Measurements from ENCODE around the gene ZNF652. TPM values are rescaled to one million over a fixed set of nuclear protein-coding genes. Genes with fewer than 3 reads are reported as not detected.
A peak's percentile ranks its signal among the peaks of the same experiment; 100 is the strongest.

The ZNF652 gene
- polyA plus RNA-seq, 1 of the 3 experiments (the other 2 are of a cell fraction): 5.1 TPM

DNA sequence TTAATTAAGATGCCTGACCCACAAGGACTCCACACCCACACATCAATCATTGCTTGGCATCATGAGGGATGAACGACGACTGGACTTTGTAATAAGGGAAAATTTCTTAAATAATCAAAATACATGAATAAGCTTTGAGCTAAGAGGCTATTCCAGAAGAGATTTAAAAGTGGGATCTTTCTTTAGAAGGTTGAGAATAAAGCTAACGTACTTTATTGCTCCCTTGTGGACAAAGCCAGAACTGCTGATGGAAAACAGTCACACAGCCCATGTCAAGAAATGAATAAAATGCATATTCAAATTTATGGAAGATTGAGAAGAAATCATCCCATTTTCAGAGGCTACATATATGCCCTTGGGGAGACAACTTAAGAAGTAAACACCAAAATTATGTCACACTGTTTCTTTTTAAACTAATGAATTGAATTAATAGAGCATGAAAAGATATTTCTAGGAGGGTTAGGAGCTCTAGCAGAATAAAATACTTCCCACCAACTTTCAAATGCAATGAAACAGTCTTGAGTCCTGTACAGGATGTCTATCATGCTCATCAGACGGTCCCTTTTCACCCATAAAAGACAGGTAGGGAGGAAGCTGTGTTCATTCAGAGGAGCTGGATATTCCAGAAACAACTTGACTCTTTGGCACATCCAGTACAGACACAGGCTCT lies 71.2 kb downstream of the ZNF652 start:
- 64% methylated on average over 4 of the region's 4 CpGs for WGBS (ENCODE audit: low lambda C conversion rate)
- H3K9ac ChIP-seq: no peak overlapping the region
- H3K36me3 ChIP-seq (replicated peaks in 1 of 2; ENCODE audit: control insufficient read depth in 1 of 2, insufficient read depth in 2 of 2, low read length in 1 of 2): peaks cover 18 to 41% of the 10 kb centered on the region in 2 experiments
- no peak overlapping the region for H2AFZ ChIP-seq (ENCODE audit: low read depth)
- H3K9me3 ChIP-seq: no peaks in the 10 kb centered on the region
- no peaks in the 10 kb centered on the region for H3K9me2 ChIP-seq
- ChIA-PET POLR2A (no interaction called here), CTCF (interaction anchor here (0.6 to 3.6 kb wide), 46 partner anchors 10 to 654 kb away, joined by 3 to 20 read pairs (median 3); partner anchors contain the start of genes PHB1 and PHOSPHO1)
- H3K27ac ChIP-seq (ENCODE audit: low read depth in 2 of 2, low read length in 1 of 2): no peak overlapping the region
- H3K79me2 ChIP-seq (ENCODE audit: insufficient read depth): no peaks in the 10 kb centered on the region
- TF ChIP-seq GABPA (IDR thresholded peaks at IDR 0.05; ENCODE audit: low read depth): no peak
- TF ChIP-seq TCF12 (IDR thresholded peaks at IDR 0.05): no peak
- no peak for TF ChIP-seq EP300 (IDR thresholded peaks at IDR 0.05; ENCODE audit: borderline replicate concordance in 1 of 2, low read depth in 1 of 2, low read length in 1 of 2)
- TF ChIP-seq, protein P1, sequence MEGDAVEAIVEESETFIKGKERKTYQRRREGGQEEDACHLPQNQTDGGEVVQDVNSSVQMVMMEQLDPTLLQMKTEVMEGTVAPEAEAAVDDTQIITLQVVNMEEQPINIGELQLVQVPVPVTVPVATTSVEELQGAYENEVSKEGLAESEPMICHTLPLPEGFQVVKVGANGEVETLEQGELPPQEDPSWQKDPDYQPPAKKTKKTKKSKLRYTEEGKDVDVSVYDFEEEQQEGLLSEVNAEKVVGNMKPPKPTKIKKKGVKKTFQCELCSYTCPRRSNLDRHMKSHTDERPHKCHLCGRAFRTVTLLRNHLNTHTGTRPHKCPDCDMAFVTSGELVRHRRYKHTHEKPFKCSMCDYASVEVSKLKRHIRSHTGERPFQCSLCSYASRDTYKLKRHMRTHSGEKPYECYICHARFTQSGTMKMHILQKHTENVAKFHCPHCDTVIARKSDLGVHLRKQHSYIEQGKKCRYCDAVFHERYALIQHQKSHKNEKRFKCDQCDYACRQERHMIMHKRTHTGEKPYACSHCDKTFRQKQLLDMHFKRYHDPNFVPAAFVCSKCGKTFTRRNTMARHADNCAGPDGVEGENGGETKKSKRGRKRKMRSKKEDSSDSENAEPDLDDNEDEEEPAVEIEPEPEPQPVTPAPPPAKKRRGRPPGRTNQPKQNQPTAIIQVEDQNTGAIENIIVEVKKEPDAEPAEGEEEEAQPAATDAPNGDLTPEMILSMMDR (IDR thresholded peaks at IDR 0.05): peak; percentile 88
- TF ChIP-seq FOXM1 (IDR thresholded peaks at IDR 0.05; ENCODE audit: low read depth): no peak
- TF ChIP-seq RFX5 (IDR thresholded peaks at IDR 0.05; ENCODE audit: low read length): no peak
- TF ChIP-seq EZH2phosphoT487 (IDR thresholded peaks at IDR 0.05; ENCODE audit: borderline replicate concordance, low read depth): no peak
- 0 out of 2 replicates have a peak, but pooled peaks have one; percentile 16 for TF ChIP-seq MXI1 (IDR thresholded peaks at IDR 0.05; ENCODE audit: low read depth, low read length)
- TF ChIP-seq, protein P2, sequence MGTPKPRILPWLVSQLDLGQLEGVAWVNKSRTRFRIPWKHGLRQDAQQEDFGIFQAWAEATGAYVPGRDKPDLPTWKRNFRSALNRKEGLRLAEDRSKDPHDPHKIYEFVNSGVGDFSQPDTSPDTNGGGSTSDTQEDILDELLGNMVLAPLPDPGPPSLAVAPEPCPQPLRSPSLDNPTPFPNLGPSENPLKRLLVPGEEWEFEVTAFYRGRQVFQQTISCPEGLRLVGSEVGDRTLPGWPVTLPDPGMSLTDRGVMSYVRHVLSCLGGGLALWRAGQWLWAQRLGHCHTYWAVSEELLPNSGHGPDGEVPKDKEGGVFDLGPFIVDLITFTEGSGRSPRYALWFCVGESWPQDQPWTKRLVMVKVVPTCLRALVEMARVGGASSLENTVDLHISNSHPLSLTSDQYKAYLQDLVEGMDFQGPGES (IDR thresholded peaks at IDR 0.05; ENCODE audit: low read depth, low read length): no peak
- no peak for TF ChIP-seq FOXJ3 (CRISPR knock-in tag; IDR thresholded peaks at IDR 0.05)
- no peak for TF ChIP-seq TEAD4 (IDR thresholded peaks at IDR 0.05; ENCODE audit: borderline replicate concordance, insufficient read depth)
- TF ChIP-seq, protein P3, sequence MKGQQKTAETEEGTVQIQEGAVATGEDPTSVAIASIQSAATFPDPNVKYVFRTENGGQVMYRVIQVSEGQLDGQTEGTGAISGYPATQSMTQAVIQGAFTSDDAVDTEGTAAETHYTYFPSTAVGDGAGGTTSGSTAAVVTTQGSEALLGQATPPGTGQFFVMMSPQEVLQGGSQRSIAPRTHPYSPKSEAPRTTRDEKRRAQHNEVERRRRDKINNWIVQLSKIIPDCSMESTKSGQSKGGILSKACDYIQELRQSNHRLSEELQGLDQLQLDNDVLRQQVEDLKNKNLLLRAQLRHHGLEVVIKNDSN (IDR thresholded peaks at IDR 0.05; ENCODE audit: borderline replicate concordance, low read depth): no peak
- TF ChIP-seq USF2 (IDR thresholded peaks at IDR 0.05; ENCODE audit: borderline replicate concordance, low read depth, low read length): no peak
- TF ChIP-seq RXRA (IDR thresholded peaks at IDR 0.05; ENCODE audit: borderline replicate concordance, low read depth): no peak
- TF ChIP-seq JUND (IDR thresholded peaks at IDR 0.05): no peak
- TF ChIP-seq POLR2AphosphoS5 (IDR thresholded peaks at IDR 0.05; ENCODE audit: low read depth, low read length): no peak
- no peak for TF ChIP-seq TAF1 (IDR thresholded peaks at IDR 0.05; ENCODE audit: borderline replicate concordance, low read depth, low read length)
- TF ChIP-seq SMC3 (IDR thresholded peaks at IDR 0.05; ENCODE audit: low read depth, low read length): peak; percentile 63
- TF ChIP-seq RAD21 (IDR thresholded peaks at IDR 0.05; ENCODE audit: low read length): peak; percentile 66
- TF ChIP-seq RCOR1 (IDR thresholded peaks at IDR 0.05; ENCODE audit: low read length): no peak
- H3K27me3 ChIP-seq (ENCODE audit: insufficient read depth): no peaks in the 10 kb centered on the region
- H3F3A ChIP-seq (replicated peaks; ENCODE audit: insufficient read depth): peaks cover 29% of the 10 kb centered on the region
- no peak overlapping the region for H3K4me2 ChIP-seq
- no peak overlapping the region for H3K4me3 ChIP-seq (ENCODE audit: low read depth in 2 of 2, low read length in 1 of 2)
- no peaks in the 10 kb centered on the region for H3K4me1 ChIP-seq (ENCODE audit: control insufficient read depth in 1 of 2, insufficient read depth in 2 of 2, low read depth in 1 of 2, low read length in 1 of 2)
- 0 out of 2 replicates have a peak, but pooled peaks cover 5% of the 10 kb centered on the region for H4K20me1 ChIP-seq (ENCODE audit: insufficient read depth)
- DNase-seq: peak; percentile 50
